MM.1S (cell line): ENCODE measurements around the gene SLC25A41.

Experiments used
- DNase-seq: peaks from one replicate; pipeline ENCODE4 v3.0.0-alpha.2; 2015
- H2AFZ ChIP-seq: fragments of 300-600 bp; sonication (generic); 2 replicates; pipeline ENCODE4 v1.6.0; 2016; ENCODE audit warnings: antibody characterized with exemption, low read length
- H3F3A ChIP-seq: fragments of 300-600 bp; sonication (generic); 2 replicates; pipeline ENCODE4 v1.6.1; 2016; ENCODE audit warnings: mild to moderate bottlenecking, antibody characterized with exemption, low read length, moderate library complexity, mixed read lengths; ENCODE audit not compliant: insufficient read depth
- H3K27ac ChIP-seq: fragments of 300-600 bp; sonication (generic); 2 replicates; pipeline ENCODE4 v1.5.1; 2016; ENCODE audit warnings: mild to moderate bottlenecking, low read length
- H3K27me3 ChIP-seq: fragments of 300-600 bp; sonication (generic); replicated peaks from 2 replicates; pipeline ENCODE4 v1.6.0; 2016; ENCODE audit warnings: low read length; ENCODE audit not compliant: insufficient read depth
- H3K36me3 ChIP-seq: fragments of 300-600 bp; sonication (generic); replicated peaks from 2 replicates; pipeline ENCODE4 v1.6.1; 2016; ENCODE audit warnings: mild to moderate bottlenecking, low read length, mixed read lengths; ENCODE audit not compliant: insufficient read depth
- H3K4me1 ChIP-seq: fragments of 300-600 bp; sonication (generic); 2 replicates; pipeline ENCODE4 v1.6.1; 2016; ENCODE audit warnings: low read length, mixed read lengths
- H3K4me2 ChIP-seq: fragments of 300-600 bp; sonication (generic); 2 replicates; pipeline ENCODE4 v1.6.0; 2016; ENCODE audit warnings: low read depth, low read length
- H3K4me3 ChIP-seq: fragments of 300-600 bp; sonication (generic); 2 replicates; pipeline ENCODE4 v1.5.1; 2016; ENCODE audit warnings: low read length, mixed read lengths
- H3K79me2 ChIP-seq: fragments of 300-600 bp; sonication (generic); 2 replicates; pipeline ENCODE4 v1.6.1; 2016; ENCODE audit warnings: mixed run types, low read length, mixed read lengths
- H3K9ac ChIP-seq: fragments of 300-600 bp; sonication (generic); 2 replicates; pipeline ENCODE4 v1.6.1; 2016; ENCODE audit warnings: low read length, mixed read lengths
- H3K9me2 ChIP-seq: fragments of 300-600 bp; sonication (generic); replicated peaks from 2 replicates; pipeline ENCODE4 v1.6.1; 2016; ENCODE audit warnings: mild to moderate bottlenecking, low read length, mixed read lengths; ENCODE audit not compliant: insufficient read depth
- H3K9me3 ChIP-seq: fragments of 300-600 bp; sonication (generic); replicated peaks from 2 replicates; pipeline ENCODE4 v1.6.1; 2016; ENCODE audit warnings: mild to moderate bottlenecking, low read length, mixed read lengths; ENCODE audit not compliant: insufficient read depth
- H4K20me1 ChIP-seq: fragments of 300-600 bp; sonication (generic); 2 replicates; pipeline ENCODE4 v1.6.1; 2016; ENCODE audit warnings: mild to moderate bottlenecking, low read length, moderate library complexity, mixed read lengths; ENCODE audit not compliant: insufficient read depth
- CTCF ChIP-seq: fragments of 300-600 bp; sonication (generic); IDR thresholded peaks from 2 replicates; pipeline ENCODE4 v1.5.1; 2016; ENCODE audit warnings: antibody characterized with exemption, low read length, mixed read lengths
- EZH2 ChIP-seq: fragments of 300-600 bp; sonication (generic); optimal IDR thresholded peaks from 2 replicates; pipeline ENCODE3; 2017; ENCODE audit warnings: low read depth, mild to moderate bottlenecking, antibody characterized with exemption, low read length, mixed read lengths
- EZH2phosphoT487 ChIP-seq: fragments of 300-600 bp; sonication (generic); IDR thresholded peaks from 2 replicates; pipeline ENCODE4 v1.6.1; 2018; ENCODE audit warnings: antibody characterized with exemption, low read length

SLC25A41 gene

GRCh38 chr19:6446452-6446851, 12.9 kb upstream of the SLC25A41 start:
- H3K4me2 ChIP-seq, result no peak overlapping the region
- no peaks in the 10 kb centered on the region for H3K79me2 ChIP-seq
- no peaks in the 10 kb centered on the region for H4K20me1 ChIP-seq
- TF ChIP-seq EZH2 (no peak), CTCF (no peak), EZH2phosphoT487 (no peak)
- H3K4me1 ChIP-seq, result no peaks in the 10 kb centered on the region
- no peak for DNase-seq
- no peaks in the 10 kb centered on the region for H3K9me3 ChIP-seq
- no peak overlapping the region for H3K9ac ChIP-seq
- no peak overlapping the region for H2AFZ ChIP-seq
- no peaks in the 10 kb centered on the region for H3K27me3 ChIP-seq
- no peak overlapping the region for H3K4me3 ChIP-seq
- H3K36me3 ChIP-seq, result no peaks in the 10 kb centered on the region
- H3K9me2 ChIP-seq, result no peaks in the 10 kb centered on the region
- no peak overlapping the region for H3K27ac ChIP-seq
- H3F3A ChIP-seq, result no peaks in the 10 kb centered on the region

GRCh38 chr19:6443986-6444385, 10.4 kb upstream of the SLC25A41 start:
- DNase-seq, result no peak
- TF ChIP-seq EZH2, result no peak
- no peak for TF ChIP-seq EZH2phosphoT487
- no peak for TF ChIP-seq CTCF
- no peaks in the 10 kb centered on the region for H4K20me1 ChIP-seq

GRCh38 chr19:6442087-6442688, 8.6 kb upstream of the SLC25A41 start:
- H3K9me2 ChIP-seq, result no peaks in the 10 kb centered on the region
- H4K20me1 ChIP-seq, result no peaks in the 10 kb centered on the region
- no peak overlapping the region for H3K27ac ChIP-seq
- no peak overlapping the region for H3K4me2 ChIP-seq
- H3K4me3 ChIP-seq, result no peak overlapping the region
- no peaks in the 10 kb centered on the region for H3K36me3 ChIP-seq
- no peaks in the 10 kb centered on the region for H3K79me2 ChIP-seq
- no peaks in the 10 kb centered on the region for H3K9me3 ChIP-seq
- H3K9ac ChIP-seq, result no peak overlapping the region
- no peak for TF ChIP-seq CTCF
- TF ChIP-seq EZH2, result no peak
- no peak for TF ChIP-seq EZH2phosphoT487
- H2AFZ ChIP-seq, result no peak overlapping the region
- DNase-seq, result no peak
- peaks cover 15% of the 10 kb centered on the region for H3K27me3 ChIP-seq
- no peaks in the 10 kb centered on the region for H3K4me1 ChIP-seq
- no peaks in the 10 kb centered on the region for H3F3A ChIP-seq

More at GRCh38 chr19:6443986-6444385, 10.4 kb upstream of the SLC25A41 start:
- Histone ChIP-seq H3K4me3 (no peak overlapping the region), H3K9me2 (no peaks in the 10 kb centered on the region), H3K79me2 (no peaks in the 10 kb centered on the region), H3K9ac (no peak overlapping the region), H3K4me2 (no peak overlapping the region), H3K36me3 (no peaks in the 10 kb centered on the region), H3K27me3 (peaks cover 8% of the 10 kb centered on the region), H3F3A (no peaks in the 10 kb centered on the region), H3K9me3 (no peaks in the 10 kb centered on the region), H3K27ac (no peak overlapping the region), H3K4me1 (no peaks in the 10 kb centered on the region), H2AFZ (no peak overlapping the region)
